Adrenal gland (tissue), 12 donors: ENCODE measurements around the gene GPHB5. TPM values are rescaled to one million over a fixed set of nuclear protein-coding genes. Genes with fewer than 3 reads are reported as not detected.

Experiments used
- DNase-seq, 7 donors: peaks; one replicate each; pipeline ENCODE4 v3.0.0-alpha.2; 2019 to 2020
- H3K27ac ChIP-seq, 5 donors: fragments of 200-600 bp; sonication (generic) in 4 of 5; 1 replicate in 3 of 5; 2 replicates in 2 of 5; pipeline versions ENCODE4 v1.5.1 to v1.8.0; 2016 to 2020; ENCODE audit warnings: mild to moderate bottlenecking in 1 of 5
- H3K27me3 ChIP-seq: fragments of 200-600 bp; 2 replicates; pipeline ENCODE4 v1.8.0; 2021
- H3K36me3 ChIP-seq, 2 donors: fragments of 200-600 bp; replicated peaks in 1 of 2; 1 replicate in 1 of 2; 2 replicates in 1 of 2; pipeline versions ENCODE4 v1.5.1 to v1.8.0; 2018 to 2022
- H3K4me1 ChIP-seq, 2 donors: fragments of 200-600 bp; replicated peaks in 1 of 2; 1 replicate in 1 of 2; 2 replicates in 1 of 2; pipeline versions ENCODE4 v1.5.1 to v1.8.0; 2018 to 2021
- H3K4me3 ChIP-seq, 4 donors: fragments of 200-600 bp; sonication (generic) in 3 of 4; one replicate each; pipeline ENCODE4 v1.5.1; 2016 to 2018
- H3K9me3 ChIP-seq, 3 donors: fragments of 200-600 bp; sonication (generic) in 1 of 3; replicated peaks in 1 of 3; 1 replicate in 2 of 3; 2 replicates in 1 of 3; pipeline versions ENCODE4 v1.5.1 to v1.8.0; 2016 to 2021
- CTCF ChIP-seq, 6 experiments: fragments of 450-650 bp in 4 of 6; fragments of 200-600 bp in 2 of 6; sonication (generic) in 1 of 6; IDR thresholded peaks; 1 replicate in 5 of 6; 2 replicates in 1 of 6; pipeline versions ENCODE4 v1.5.1 to v1.8.0; 2016 to 2021; ENCODE audit warnings: antibody characterized with exemption in 6 of 6, mild to moderate bottlenecking in 2 of 6, moderate library complexity in 1 of 6
- POLR2A ChIP-seq, 2 donors: fragments of 450-650 bp; IDR thresholded peaks; one replicate each; pipeline ENCODE4 v1.6.1; 2017; ENCODE audit warnings: antibody characterized with exemption in 2 of 2, mild to moderate bottlenecking in 2 of 2, moderate library complexity in 1 of 2
- WGBS, 4 donors: extraction: QIAGEN DNeasy Blood & Tissue Kit in 2 of 4; methylation state at CpG; one replicate each; pipeline versions ENCODE4 v1.1.5 to v1.1.7; 2013 to 2017; 5-methylcytosine and 5-hydroxymethylcytosine counted together
- intact Hi-C, 2 donors: fragments of 100-400 bp; cut with DNase I; formaldehyde crosslinking; loops; one replicate each; pipeline versions ENCODE4 v1.14.1 to v1.15.0; 2022 to 2023
- polyA plus RNA-seq, 3 donors: library from polyadenylated mRNA; stranded (reverse); fragments of 200-250 nt in 2 of 3; fragments of 350-450 nt in 1 of 3; fragmentation: Illumina TruSeq in 1 of 3; extraction: RNeasy Lipid Tissue Mini Kit (QIAGEN cat#74804) in 1 of 3; gene quantifications; one replicate each; pipeline ENCODE4 v1.2.3, GENCODE V29; 2013 to 2014
- total RNA-seq, 9 donors: library from RNA; depleted of rRNA in 4 of 9; stranded (reverse); fragments of >200 nt in 4 of 9; fragments of 120-200 nt in 1 of 9; fragmentation: NEBNext Ultra II Directional in 1 of 9; extraction: Animal tissue kit (Norgen Biotek cat#: 25700) in 1 of 9; gene quantifications; one replicate each; pipeline versions ENCODE4 v1.1.0 to v1.2.4, GENCODE V29; 2013 to 2023
- donor health status: healthy with polysubstance abuse.
- donor health status: Bipolar disorder and iron deficiency.
- donor health status: DM: yes; HTN: yes; CAD: no.
- donor health status: DM: no; HTN: no; CAD: no.
- donor health status: DM: no; HTN: no; CAD: no.
- donor health status: DM: yes; HTN: yes; CAD: no.

The GPHB5 gene
- total and polyA plus RNA-seq, 12 donors, result not detected

GRCh38 chr14:63299351-63300110, 19.2 kb downstream of the GPHB5 start:
- Histone ChIP-seq H3K27me3 (peaks cover 3% of the 10 kb centered on the region), H3K4me3 (no peak overlapping the region), H3K27ac (no peak overlapping the region), H3K4me1 (no peaks in the 10 kb centered on the region), H3K36me3 (no peaks in the 10 kb centered on the region), H3K9me3 (no peaks in the 10 kb centered on the region)
- no peak for TF ChIP-seq CTCF (IDR thresholded peaks at IDR 0.05)
- no peak for TF ChIP-seq POLR2A (IDR thresholded peaks at IDR 0.05)
- intact Hi-C loops, result no loop called here
- no peak for DNase-seq
- WGBS, 4 donors, result 66 to 83% (median 69%) methylated on average over 4 to 6 of the region's 6 CpGs

GRCh38 chr14:63297372-63298063, 21.2 kb downstream of the GPHB5 start:
- DNase-seq, result no peak
- H3K4me1 ChIP-seq, result no peaks in the 10 kb centered on the region
- 77 to 90% (median 80%) methylated on average over 4 of the region's 4 CpGs for WGBS, 4 donors
- no peak overlapping the region for H3K4me3 ChIP-seq
- no peak for TF ChIP-seq POLR2A (IDR thresholded peaks at IDR 0.05)
- TF ChIP-seq CTCF (IDR thresholded peaks at IDR 0.05), result no peak
- intact Hi-C loops, result no loop called here
- no peaks in the 10 kb centered on the region for H3K36me3 ChIP-seq
- H3K27me3 ChIP-seq, result peaks cover 3% of the 10 kb centered on the region
- no peaks in the 10 kb centered on the region for H3K9me3 ChIP-seq
- no peak overlapping the region for H3K27ac ChIP-seq

DNA sequence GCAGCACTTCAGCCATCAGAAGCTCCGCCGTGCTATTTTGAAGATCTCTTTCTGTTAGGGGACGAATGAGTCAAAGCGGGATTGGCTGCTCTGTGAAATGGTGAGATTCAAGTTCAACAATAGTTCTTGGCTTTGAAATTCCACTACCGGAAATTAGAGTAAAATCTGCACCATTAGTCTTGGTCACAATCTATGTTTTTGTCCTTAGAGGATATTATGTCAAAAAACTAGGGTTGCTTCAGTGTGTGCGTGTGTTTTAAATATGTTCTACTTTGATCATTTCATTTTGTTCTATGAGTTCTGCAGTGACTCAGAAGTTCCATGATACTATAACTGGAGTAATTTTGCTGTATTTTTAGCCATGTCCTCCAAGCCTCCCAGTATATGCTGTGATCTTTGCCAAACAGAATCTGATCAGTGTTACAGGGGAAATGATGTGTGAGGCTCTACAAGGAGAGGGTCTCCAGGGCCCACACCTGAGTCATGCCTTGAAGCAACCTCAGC, 22.6 kb downstream of the GPHB5 start:
- no peaks in the 10 kb centered on the region for H3K4me1 ChIP-seq
- 69 to 76% (median 73%) methylated on average over 6 of the region's 6 CpGs for WGBS, 4 donors
- TF ChIP-seq CTCF (IDR thresholded peaks at IDR 0.05) (no peak), POLR2A (IDR thresholded peaks at IDR 0.05) (no peak)
- H3K36me3 ChIP-seq, result no peaks in the 10 kb centered on the region
- DNase-seq, result no peak
- peak overlapping the region in 1 of 5 donors; percentile 13 for H3K27ac ChIP-seq
- H3K9me3 ChIP-seq, result no peaks in the 10 kb centered on the region
- H3K27me3 ChIP-seq, result no peaks in the 10 kb centered on the region
- no peak overlapping the region for H3K4me3 ChIP-seq
- intact Hi-C loops, result no loop called here

- H3K27ac ChIP-seq, result no peak overlapping the region
- no peak overlapping the region for H3K4me3 ChIP-seq
- no peak for DNase-seq
- H3K4me1 ChIP-seq, result no peaks in the 10 kb centered on the region
- intact Hi-C loops, result no loop called here
- WGBS, 4 donors, result 51 to 63% (median 58%) methylated on average over 8 of the region's 8 CpGs
- H3K9me3 ChIP-seq, result no peaks in the 10 kb centered on the region
- TF ChIP-seq POLR2A (IDR thresholded peaks at IDR 0.05), result no peak
- TF ChIP-seq CTCF (IDR thresholded peaks at IDR 0.05), result no peak
- H3K27me3 ChIP-seq, result no peaks in the 10 kb centered on the region
- no peaks in the 10 kb centered on the region for H3K36me3 ChIP-seq
Observed at GRCh38 chr14:63295231-63295685, 23.5 kb downstream of the GPHB5 start.
